ENCODE measurements around the gene DDX59. TPM values are rescaled to one million over a fixed set of nuclear protein-coding genes. Genes with fewer than 3 reads are reported as not detected.

DDX59 gene
- total and polyA plus RNA-seq, 9 of the 15 experiments (the other 6 are each of a cell fraction or from before 2014, with no cell fraction given), result 8.3 to 30.4 (median 19.8) TPM

GRCh38 chr1:200642481-200642880 is 27.2 kb downstream of the DDX59 start (continued):
- 0 out of 4 replicates have a peak, but pooled peaks of 1 of the 2 experiments have one; percentile 32 for TF ChIP-seq HDAC1 (IDR thresholded peaks at IDR 0.05)
- no peak for TF ChIP-seq MYNN (IDR thresholded peaks at IDR 0.05)
- no peak for TF ChIP-seq MYNN (CRISPR knock-in tag; IDR thresholded peaks at IDR 0.05)
- TF ChIP-seq MYC (IDR thresholded peaks at IDR 0.05; ENCODE audit: low read depth, low read length), result no peak
- no peak for TF ChIP-seq MYC (CRISPR knock-in tag; IDR thresholded peaks at IDR 0.05; ENCODE audit: borderline replicate concordance, low read depth)
- TF ChIP-seq ZNF76 (CRISPR knock-in tag; IDR thresholded peaks at IDR 0.05; ENCODE audit: borderline replicate concordance), result no peak
- no peak for TF ChIP-seq CREB3 (tag; conservative IDR thresholded peaks at IDR 0.05; ENCODE audit: low read depth)
- TF ChIP-seq NFRKB (IDR thresholded peaks at IDR 0.05; ENCODE audit: low read depth), result no peak
- no peak for TF ChIP-seq ZNF740 (CRISPR knock-in tag; IDR thresholded peaks at IDR 0.05)
- no peak for TF ChIP-seq ZNF740 (tag; IDR thresholded peaks at IDR 0.05)
- no peak for TF ChIP-seq ZNF407 (IDR thresholded peaks at IDR 0.05; ENCODE audit: low read depth)
- no peak for TF ChIP-seq ZBTB7A (IDR thresholded peaks at IDR 0.05; ENCODE audit: borderline replicate concordance, control insufficient read depth, low read depth, low read length)
- TF ChIP-seq POLR2G (IDR thresholded peaks at IDR 0.05; ENCODE audit: low read depth, low read length), result no peak
- no peak for TF ChIP-seq AFF4 (CRISPR knock-in tag; IDR thresholded peaks at IDR 0.05)
- TF ChIP-seq FOXA1 (IDR thresholded peaks at IDR 0.05; ENCODE audit: borderline replicate concordance), result no peak

Data from K562 (cell line).